ENCODE measurements around the gene ABCA7. TPM values are rescaled to one million over a fixed set of nuclear protein-coding genes. Genes with fewer than 3 reads are reported as not detected.
A peak's percentile ranks its signal among the peaks of the same experiment; 100 is the strongest.

The ABCA7 gene
- total and polyA plus RNA-seq, 4 donors: 3.0 to 60.9 (median 4.8) TPM

DNA sequence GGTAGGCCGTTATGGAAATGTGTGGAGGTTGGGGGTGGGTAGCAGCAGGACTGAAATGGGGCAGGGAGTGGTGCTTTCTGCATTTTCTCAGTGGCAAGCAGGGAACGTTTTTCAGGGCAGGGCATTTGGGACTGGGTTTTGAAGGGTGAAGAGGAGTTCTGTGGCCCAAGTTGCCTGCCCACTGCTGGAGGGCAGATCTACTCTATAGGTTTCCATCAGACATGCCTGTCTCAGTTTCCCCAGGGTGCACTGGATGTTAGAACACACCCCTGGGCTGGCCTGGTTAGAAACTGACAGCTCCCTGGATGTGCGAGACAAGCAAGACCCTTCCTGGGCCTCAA lies 40.6 kb upstream of the ABCA7 start:
- H3K36me3 ChIP-seq (ENCODE audit: control insufficient read depth in 4 of 4, insufficient read depth in 3 of 4, low read depth in 1 of 4, low read length in 3 of 4): peaks cover 0 to 1% (median 0%) of the 10 kb centered on the region in 4 donors
- no peak overlapping the region for H3K9ac ChIP-seq (ENCODE audit: low read depth in 1 of 2, low read length in 2 of 2)
- no peak overlapping the region for H3K27ac ChIP-seq (ENCODE audit: low read depth in 1 of 2, low read length in 2 of 2)
- no peak for TF ChIP-seq GABPA (IDR thresholded peaks at IDR 0.05 in 1 of 2, conservative IDR thresholded peaks at IDR 0.05 in 1 of 2)
- no peak for TF ChIP-seq EGR1 (IDR thresholded peaks at IDR 0.05; ENCODE audit: low read depth in 2 of 2)
- TF ChIP-seq JUND (IDR thresholded peaks at IDR 0.05): no peak
- no peak for TF ChIP-seq FOXA2 (IDR thresholded peaks at IDR 0.05)
- TF ChIP-seq NR2F2 (IDR thresholded peaks at IDR 0.05): no peak
- TF ChIP-seq, protein P1, sequence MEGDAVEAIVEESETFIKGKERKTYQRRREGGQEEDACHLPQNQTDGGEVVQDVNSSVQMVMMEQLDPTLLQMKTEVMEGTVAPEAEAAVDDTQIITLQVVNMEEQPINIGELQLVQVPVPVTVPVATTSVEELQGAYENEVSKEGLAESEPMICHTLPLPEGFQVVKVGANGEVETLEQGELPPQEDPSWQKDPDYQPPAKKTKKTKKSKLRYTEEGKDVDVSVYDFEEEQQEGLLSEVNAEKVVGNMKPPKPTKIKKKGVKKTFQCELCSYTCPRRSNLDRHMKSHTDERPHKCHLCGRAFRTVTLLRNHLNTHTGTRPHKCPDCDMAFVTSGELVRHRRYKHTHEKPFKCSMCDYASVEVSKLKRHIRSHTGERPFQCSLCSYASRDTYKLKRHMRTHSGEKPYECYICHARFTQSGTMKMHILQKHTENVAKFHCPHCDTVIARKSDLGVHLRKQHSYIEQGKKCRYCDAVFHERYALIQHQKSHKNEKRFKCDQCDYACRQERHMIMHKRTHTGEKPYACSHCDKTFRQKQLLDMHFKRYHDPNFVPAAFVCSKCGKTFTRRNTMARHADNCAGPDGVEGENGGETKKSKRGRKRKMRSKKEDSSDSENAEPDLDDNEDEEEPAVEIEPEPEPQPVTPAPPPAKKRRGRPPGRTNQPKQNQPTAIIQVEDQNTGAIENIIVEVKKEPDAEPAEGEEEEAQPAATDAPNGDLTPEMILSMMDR (IDR thresholded peaks at IDR 0.05; ENCODE audit: low read depth, low read length, missing input control): no peak
- TF ChIP-seq, protein P2, sequence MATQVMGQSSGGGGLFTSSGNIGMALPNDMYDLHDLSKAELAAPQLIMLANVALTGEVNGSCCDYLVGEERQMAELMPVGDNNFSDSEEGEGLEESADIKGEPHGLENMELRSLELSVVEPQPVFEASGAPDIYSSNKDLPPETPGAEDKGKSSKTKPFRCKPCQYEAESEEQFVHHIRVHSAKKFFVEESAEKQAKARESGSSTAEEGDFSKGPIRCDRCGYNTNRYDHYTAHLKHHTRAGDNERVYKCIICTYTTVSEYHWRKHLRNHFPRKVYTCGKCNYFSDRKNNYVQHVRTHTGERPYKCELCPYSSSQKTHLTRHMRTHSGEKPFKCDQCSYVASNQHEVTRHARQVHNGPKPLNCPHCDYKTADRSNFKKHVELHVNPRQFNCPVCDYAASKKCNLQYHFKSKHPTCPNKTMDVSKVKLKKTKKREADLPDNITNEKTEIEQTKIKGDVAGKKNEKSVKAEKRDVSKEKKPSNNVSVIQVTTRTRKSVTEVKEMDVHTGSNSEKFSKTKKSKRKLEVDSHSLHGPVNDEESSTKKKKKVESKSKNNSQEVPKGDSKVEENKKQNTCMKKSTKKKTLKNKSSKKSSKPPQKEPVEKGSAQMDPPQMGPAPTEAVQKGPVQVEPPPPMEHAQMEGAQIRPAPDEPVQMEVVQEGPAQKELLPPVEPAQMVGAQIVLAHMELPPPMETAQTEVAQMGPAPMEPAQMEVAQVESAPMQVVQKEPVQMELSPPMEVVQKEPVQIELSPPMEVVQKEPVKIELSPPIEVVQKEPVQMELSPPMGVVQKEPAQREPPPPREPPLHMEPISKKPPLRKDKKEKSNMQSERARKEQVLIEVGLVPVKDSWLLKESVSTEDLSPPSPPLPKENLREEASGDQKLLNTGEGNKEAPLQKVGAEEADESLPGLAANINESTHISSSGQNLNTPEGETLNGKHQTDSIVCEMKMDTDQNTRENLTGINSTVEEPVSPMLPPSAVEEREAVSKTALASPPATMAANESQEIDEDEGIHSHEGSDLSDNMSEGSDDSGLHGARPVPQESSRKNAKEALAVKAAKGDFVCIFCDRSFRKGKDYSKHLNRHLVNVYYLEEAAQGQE (IDR thresholded peaks at IDR 0.05): no peak
- TF ChIP-seq HNF4A (conservative IDR thresholded peaks at IDR 0.05): no peak
- TF ChIP-seq RXRA (IDR thresholded peaks at IDR 0.05): no peak
- TF ChIP-seq TAF1 (conservative IDR thresholded peaks at IDR 0.05): no peak
- no peak for TF ChIP-seq RAD21 (IDR thresholded peaks at IDR 0.05)
- TF ChIP-seq, protein P3, sequence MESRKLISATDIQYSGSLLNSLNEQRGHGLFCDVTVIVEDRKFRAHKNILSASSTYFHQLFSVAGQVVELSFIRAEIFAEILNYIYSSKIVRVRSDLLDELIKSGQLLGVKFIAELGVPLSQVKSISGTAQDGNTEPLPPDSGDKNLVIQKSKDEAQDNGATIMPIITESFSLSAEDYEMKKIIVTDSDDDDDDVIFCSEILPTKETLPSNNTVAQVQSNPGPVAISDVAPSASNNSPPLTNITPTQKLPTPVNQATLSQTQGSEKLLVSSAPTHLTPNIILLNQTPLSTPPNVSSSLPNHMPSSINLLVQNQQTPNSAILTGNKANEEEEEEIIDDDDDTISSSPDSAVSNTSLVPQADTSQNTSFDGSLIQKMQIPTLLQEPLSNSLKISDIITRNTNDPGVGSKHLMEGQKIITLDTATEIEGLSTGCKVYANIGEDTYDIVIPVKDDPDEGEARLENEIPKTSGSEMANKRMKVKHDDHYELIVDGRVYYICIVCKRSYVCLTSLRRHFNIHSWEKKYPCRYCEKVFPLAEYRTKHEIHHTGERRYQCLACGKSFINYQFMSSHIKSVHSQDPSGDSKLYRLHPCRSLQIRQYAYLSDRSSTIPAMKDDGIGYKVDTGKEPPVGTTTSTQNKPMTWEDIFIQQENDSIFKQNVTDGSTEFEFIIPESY (IDR thresholded peaks at IDR 0.05): no peak
- no peak overlapping the region for H3K4me3 ChIP-seq (ENCODE audit: low read depth in 1 of 3, low read length in 3 of 3)
- H3K9me3 ChIP-seq (ENCODE audit: control insufficient read depth in 4 of 4, low read length in 3 of 4): no peaks in the 10 kb centered on the region
- 65% methylated on average over 3 of the region's 3 CpGs for WGBS
- DNase-seq (ENCODE audit: low spot score): no peak
- peaks cover 0 to 4% (median 3%) of the 10 kb centered on the region in 4 donors for H3K27me3 ChIP-seq (ENCODE audit: control insufficient read depth in 4 of 4, insufficient read depth in 4 of 4, low read length in 3 of 4)
- peaks cover 15 to 32% (median 19%) of the 10 kb centered on the region in 4 donors for H3K4me1 ChIP-seq (ENCODE audit: control insufficient read depth in 4 of 4, insufficient read depth in 4 of 4, low read length in 3 of 4)

DNA sequence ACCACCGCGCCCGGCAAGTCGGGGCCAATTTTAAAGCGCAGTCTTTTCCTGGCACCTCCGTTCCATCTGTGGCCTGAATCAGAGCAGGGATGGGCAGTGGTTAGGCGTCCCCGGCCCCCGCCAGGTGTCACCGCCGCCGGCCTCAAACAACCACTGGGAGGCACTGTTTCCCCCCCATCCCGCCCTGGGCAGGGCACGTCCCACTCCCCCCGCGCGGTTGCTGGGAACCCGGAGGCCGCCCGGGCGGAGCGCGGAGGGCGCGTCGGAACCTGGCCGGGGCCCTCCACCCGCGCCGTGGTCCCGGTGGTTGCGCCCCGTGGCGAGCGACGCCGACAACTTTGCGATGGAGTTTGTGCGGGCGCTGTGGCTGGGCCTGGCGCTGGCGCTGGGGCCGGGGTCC lies 39.8 kb upstream of the ABCA7 start, which contains the start of gene GRIN3B:
Gene GRIN3B (plus strand): TSS at position 325 of the 400 bp plus-strand sequence. CDS start 19 bp downstream, at position 344.
- Histone ChIP-seq H3K36me3 (ENCODE audit: control insufficient read depth in 4 of 4, insufficient read depth in 3 of 4, low read depth in 1 of 4, low read length in 3 of 4) (no peaks in the 10 kb centered on the region), H3K4me3 (ENCODE audit: low read depth in 1 of 3, low read length in 3 of 3) (peak within 1 kb of the TSS in 1 of 3 donors; percentile 26), H3K9ac (ENCODE audit: low read depth in 1 of 2, low read length in 2 of 2) (no peak within 1 kb of the TSS), H3K27me3 (ENCODE audit: control insufficient read depth in 4 of 4, insufficient read depth in 4 of 4, low read length in 3 of 4) (peaks cover 0 to 4% (median 3%) of the 10 kb centered on the region in 4 donors), H3K27ac (ENCODE audit: low read depth in 1 of 2, low read length in 2 of 2) (no peak within 1 kb of the TSS), H3K4me1 (ENCODE audit: control insufficient read depth in 4 of 4, insufficient read depth in 4 of 4, low read length in 3 of 4) (peaks cover 11 to 25% (median 18%) of the 10 kb centered on the region in 4 donors), H3K9me3 (ENCODE audit: control insufficient read depth in 4 of 4, low read length in 3 of 4) (no peaks in the 10 kb centered on the region)
- DNase-seq (ENCODE audit: low spot score): peak; percentile 61
- no peak for TF ChIP-seq YY1 (IDR thresholded peaks at IDR 0.05)
- no peak for TF ChIP-seq GABPA (IDR thresholded peaks at IDR 0.05 in 1 of 2, conservative IDR thresholded peaks at IDR 0.05 in 1 of 2)
- TF ChIP-seq HNF4A (conservative IDR thresholded peaks at IDR 0.05): no peak
- TF ChIP-seq, protein P4, sequence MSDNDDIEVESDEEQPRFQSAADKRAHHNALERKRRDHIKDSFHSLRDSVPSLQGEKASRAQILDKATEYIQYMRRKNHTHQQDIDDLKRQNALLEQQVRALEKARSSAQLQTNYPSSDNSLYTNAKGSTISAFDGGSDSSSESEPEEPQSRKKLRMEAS (IDR thresholded peaks at IDR 0.05): no peak
- peak in 1 of 2 donors; percentile 50 for TF ChIP-seq RAD21 (IDR thresholded peaks at IDR 0.05)
- no peak for TF ChIP-seq FOXA1 (IDR thresholded peaks at IDR 0.05)
- no peak for TF ChIP-seq EGR1 (IDR thresholded peaks at IDR 0.05; ENCODE audit: low read depth in 2 of 2)
- TF ChIP-seq, protein P1 (IDR thresholded peaks at IDR 0.05; ENCODE audit: low read depth, low read length, missing input control): peak; percentile 25
- 4% methylated on average over 43 of the region's 43 CpGs for WGBS
